Inflammatory macrophage (primary cell): Measurements from ENCODE around the gene ENTPD6.
"Not testable (repeated sequence)": the region's sequence is repeated elsewhere in the genome, so short reads cannot be mapped to it uniquely, and the experiment has no call there.

Experiments used
- DNase-seq, 2 donors: peaks; one replicate each; pipeline ENCODE4 v3.0.0-alpha.2; 2020 to 2022

The ENTPD6 gene

GRCh38 chr20:25259358-25259757 is 63.8 kb downstream of the ENTPD6 start:
- DNase-seq = no peak

DNA sequence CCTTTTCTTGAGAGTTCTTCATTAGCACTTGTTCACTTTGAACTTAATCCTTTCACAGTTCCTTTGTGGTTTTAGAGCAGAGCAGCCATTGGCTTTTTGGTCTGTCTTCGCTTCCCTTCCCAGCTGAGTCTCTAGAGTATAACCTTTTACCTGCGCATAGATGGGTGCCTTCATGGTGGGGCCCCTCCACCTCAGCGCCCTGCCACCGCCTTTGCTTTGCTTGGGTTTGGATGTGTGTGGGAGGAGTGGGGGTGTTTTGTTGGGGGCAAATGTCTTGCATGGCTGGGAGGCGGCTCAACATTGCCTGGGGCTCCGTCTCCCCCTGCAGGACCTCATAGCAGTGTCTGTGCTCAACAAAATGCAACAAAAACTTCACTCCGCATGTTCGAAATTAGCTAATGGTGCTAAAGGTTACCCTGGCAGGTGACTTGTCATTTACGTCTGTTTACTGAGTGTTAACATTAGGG is 64.3 kb downstream of the ENTPD6 start:
- DNase-seq = no peak

GRCh38 chr20:25260770-25261437 is 65.4 kb downstream of the ENTPD6 start:
- not testable (repeated sequence) for DNase-seq

DNA sequence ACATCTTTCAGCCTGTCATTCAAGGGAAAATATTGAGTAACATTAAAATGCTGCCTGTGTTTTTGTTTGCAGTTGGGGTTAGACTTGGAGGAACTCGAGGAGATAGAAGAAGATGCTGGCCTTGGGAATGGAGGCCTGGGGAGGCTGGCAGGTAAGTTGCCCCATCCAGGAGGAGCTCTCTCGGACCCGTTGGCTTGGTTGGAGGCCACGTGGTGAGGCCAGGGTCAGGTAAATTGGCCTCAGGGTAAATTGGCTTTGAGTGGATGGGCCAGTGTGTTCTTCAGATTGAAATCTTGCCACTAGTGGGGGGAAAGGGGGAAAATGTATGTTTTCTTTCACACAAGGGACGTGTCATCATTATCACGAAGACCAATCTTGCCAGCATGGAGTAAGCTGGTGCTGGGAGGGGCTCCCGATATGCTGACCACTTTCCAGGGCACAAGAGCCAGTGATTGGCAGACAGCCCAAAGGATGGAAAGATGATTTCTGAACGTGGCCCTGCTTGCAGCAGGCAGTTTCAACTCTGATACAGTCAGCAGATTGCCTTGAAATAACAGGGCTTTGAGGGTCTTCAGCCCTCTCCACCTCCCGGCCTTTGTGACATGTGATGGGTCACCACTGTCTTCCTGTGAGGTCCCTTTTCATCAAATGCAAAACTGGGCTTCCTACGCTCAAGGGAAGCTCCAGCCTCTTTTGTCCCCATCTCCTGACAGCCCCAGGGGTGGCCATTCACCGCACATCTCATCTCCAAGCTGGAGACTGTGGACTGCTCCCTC is 73.7 kb downstream of the ENTPD6 start:
- DNase-seq = no peak

GRCh38 chr20:25269833-25270170 is 74.3 kb downstream of the ENTPD6 start:
- DNase-seq = no peak

- DNase-seq = no peak
These were observed 75.3 kb downstream of the ENTPD6 start for GRCh38 chr20:25270829-25271251.

GRCh38 chr20:25271486-25272222 is 76.1 kb downstream of the ENTPD6 start:
- no peak for DNase-seq

- DNase-seq = no peak
These were observed 76.9 kb downstream of the ENTPD6 start for GRCh38 chr20:25272223-25273000.

- DNase-seq = no peak
These were observed 77.5 kb downstream of the ENTPD6 start for GRCh38 chr20:25273046-25273445.

DNA sequence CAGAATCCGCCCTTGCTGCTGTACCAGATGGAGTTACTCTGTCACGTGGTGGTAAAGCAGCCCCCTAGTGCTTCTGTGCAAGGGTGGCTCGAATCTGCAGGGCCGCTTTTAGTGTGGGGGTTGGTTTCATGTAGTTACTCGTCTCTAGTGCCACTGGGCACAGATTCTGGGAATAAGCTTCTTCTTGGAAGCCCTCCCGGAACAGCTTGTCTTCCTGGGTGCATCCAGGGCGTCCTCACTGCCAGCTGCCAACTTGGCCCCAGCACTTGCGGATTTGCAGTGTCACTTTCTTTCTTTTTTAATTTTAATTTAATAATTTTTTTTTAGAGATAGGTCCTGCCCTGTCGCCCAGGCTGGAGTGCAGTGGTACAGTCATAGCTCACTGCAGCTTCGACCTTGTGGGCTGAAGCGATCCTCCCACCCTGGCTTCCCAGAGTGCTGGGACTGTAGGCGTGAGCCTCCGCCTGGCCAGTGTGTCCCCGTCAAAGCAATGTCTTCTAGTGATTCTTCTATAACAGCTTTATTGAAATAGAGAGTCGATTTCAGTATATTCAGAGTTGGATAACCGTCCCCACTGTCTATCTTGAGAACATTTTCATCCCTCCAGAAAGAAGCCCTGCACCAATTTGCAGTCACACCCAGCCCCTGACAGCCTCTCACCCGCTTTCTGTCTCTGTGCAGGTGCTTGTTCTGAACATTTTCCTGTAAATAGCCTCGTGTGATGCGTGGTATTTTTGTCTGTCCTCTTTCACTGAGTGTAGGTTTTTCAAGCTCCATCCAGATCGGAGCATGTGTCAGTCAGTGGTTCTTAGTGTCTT is 78.2 kb downstream of the ENTPD6 start:
- no peak for DNase-seq

DNA sequence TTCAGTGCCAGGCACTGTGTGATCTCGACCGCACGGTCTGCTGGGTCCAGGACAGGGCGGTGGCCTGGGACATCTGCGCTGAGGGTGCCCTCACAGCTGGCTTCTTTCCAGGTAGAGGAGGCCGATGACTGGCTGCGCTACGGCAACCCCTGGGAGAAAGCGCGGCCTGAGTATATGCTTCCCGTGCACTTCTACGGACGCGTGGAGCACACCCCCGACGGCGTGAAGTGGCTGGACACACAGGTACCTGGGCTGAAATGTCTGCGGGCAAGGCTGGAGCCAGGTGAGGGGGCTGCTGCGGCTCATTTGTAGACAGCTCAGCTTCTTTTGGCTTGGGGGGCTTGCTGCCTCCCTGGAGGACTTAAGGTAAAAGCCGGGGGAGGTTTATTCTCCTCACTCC is 79.0 kb downstream of the ENTPD6 start:
- no peak for DNase-seq

GRCh38 chr20:25274891-25275812 is 79.6 kb downstream of the ENTPD6 start:
- DNase-seq = no peak

DNA sequence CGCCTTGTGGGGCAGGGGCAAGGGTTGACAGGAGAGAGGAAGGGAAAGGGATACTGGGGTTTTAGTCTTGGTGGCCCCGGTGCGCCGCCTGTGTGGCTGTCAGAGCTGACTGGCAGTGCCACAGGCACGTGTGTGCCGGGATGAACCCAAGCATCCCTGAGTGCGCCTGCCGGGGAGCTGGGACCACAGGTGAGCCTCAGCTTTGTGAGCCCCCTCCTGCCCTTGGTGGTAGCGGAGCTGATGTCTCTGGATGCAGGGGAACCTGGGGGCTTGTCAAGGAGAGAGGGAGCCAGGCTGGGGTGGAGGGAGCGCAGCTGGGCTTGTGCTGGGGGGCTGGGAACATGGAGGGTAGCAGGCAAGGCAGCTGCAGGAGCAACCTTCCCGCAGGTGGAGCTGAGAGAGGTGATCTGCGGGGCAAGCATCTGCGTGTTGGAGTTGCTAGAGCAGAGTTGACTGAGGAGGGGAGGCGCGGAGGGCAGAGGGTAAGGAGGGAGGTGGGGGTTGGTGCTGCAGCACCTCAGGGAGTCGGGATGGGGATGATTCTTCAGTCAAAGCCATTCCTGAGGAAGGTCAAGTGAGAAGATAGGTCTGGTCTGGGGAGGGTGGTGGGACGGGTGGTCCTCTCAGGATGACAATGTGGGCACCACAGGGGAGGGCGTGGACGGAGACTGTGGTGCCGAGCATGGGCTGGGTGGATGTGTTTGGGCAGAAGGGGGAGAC is 80.5 kb downstream of the ENTPD6 start:
- no peak for DNase-seq
